Hepatocyte (in vitro differentiated cells): ENCODE data around the gene CRTC2.

Experiments
- EZH2phosphoT487 ChIP-seq: fragments of 200-600 bp; sonication (generic); IDR thresholded peaks from one replicate; pipeline ENCODE4 v1.6.1; 2018; ENCODE audit warnings: antibody characterized with exemption, mild to moderate bottlenecking, low read depth, moderate library complexity; ENCODE audit not compliant: unreplicated experiment, severe bottlenecking
- TF ChIP-seq, protein P1 (sequence below): fragments of 200-600 bp; sonication (generic); IDR thresholded peaks from 2 replicates; pipeline ENCODE4 v1.5.1; 2016; ENCODE audit warnings: antibody characterized with exemption, mild to moderate bottlenecking; ENCODE audit not compliant: poor library complexity

DNA sequence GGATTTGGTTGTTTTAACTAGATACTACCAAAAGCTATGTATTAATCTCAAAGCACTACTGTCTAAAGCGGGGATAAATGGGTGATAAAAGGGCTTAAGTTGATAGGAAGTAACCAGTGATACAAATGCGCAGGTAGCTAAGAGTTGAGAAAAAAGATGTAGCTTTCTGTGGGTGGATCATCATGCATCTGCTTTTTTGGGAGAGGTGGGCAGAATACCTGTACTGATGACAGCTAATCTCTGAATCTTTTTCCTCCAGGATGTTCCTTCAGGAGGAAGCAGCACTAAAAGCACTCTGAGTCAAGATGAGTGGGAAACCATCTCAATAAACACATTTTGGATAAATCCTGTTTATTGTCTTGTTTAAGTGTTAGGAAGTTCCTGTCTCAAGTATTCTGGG, 33.4 kb upstream of the CRTC2 start:
- TF ChIP-seq, protein P1, sequence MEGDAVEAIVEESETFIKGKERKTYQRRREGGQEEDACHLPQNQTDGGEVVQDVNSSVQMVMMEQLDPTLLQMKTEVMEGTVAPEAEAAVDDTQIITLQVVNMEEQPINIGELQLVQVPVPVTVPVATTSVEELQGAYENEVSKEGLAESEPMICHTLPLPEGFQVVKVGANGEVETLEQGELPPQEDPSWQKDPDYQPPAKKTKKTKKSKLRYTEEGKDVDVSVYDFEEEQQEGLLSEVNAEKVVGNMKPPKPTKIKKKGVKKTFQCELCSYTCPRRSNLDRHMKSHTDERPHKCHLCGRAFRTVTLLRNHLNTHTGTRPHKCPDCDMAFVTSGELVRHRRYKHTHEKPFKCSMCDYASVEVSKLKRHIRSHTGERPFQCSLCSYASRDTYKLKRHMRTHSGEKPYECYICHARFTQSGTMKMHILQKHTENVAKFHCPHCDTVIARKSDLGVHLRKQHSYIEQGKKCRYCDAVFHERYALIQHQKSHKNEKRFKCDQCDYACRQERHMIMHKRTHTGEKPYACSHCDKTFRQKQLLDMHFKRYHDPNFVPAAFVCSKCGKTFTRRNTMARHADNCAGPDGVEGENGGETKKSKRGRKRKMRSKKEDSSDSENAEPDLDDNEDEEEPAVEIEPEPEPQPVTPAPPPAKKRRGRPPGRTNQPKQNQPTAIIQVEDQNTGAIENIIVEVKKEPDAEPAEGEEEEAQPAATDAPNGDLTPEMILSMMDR, result no peak
- TF ChIP-seq EZH2phosphoT487, result no peak
